Measurements from ENCODE around the gene PTGER4.

Gene PTGER4

DNA sequence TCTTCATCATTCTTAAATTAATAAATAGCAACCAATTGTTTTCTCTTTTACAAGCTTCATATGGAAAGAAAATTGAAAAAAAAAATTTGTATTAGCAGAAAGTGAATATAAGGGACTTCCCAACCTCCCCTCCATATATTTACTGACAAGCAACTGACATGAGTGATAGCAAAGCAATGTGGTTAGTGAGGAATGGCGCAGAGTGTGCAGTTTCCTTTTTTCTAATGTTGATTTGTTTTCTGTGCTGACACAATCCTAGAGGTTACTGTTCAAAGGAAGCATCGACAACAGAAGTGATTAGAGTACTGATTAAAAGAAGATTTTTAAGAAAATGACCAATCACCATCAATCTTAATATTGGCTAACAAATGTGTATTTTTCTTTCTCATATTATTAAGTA, 1.7 kb upstream of the PTGER4 start:
- DNase-seq (ENCODE audit: low spot score) = no peak
- Mint-ChIP-seq H3K27ac (peak overlapping the region; percentile 99), H3K4me1 (ENCODE audit: low read depth) (peaks cover 49% of the 10 kb centered on the region), H3K4me3 (peak overlapping the region; percentile 93), H3K9me3 (no peaks in the 10 kb centered on the region), H3K27me3 (ENCODE audit: low read depth) (no peaks in the 10 kb centered on the region), H3K36me3 (ENCODE audit: low read depth) (peaks cover 37% of the 10 kb centered on the region)

DNA sequence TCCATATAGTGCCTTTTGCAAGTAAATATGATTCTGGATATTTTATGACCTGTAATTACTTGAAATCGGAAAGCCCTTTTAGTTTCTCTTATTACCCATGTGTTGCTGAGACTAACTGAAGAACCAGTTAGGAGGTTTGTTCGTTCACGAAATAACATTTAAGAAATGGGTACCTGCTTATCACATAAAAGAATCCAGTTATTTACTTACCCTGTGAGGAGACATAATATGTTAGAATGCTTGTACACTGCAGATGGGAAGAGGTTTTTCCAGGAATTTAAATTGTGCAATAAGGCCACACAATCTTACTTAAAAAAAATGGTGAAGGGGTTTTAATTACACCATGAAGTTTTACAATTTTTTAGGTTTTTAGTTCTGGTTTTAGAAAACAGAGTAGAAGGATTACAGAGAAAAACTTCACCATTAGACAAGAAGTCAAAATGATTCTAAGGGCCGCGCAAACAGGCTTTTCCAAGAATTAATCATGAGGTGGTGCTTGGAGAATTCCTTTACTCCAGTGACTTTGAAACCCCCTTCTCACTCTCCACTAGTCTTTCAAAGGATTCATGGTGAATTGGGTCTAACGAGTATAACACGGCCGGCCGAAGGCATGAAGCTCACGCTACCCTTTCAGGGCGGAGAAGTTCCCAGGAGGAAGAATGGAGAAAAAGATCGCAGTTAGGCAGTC, 1.1 kb upstream of the PTGER4 start:
- no peaks in the 10 kb centered on the region for H3K27me3 Mint-ChIP-seq (ENCODE audit: low read depth)
- peak overlapping the region; percentile 99 for H3K27ac Mint-ChIP-seq
- DNase-seq (ENCODE audit: low spot score) = no peak
- no peaks in the 10 kb centered on the region for H3K9me3 Mint-ChIP-seq
- H3K4me3 Mint-ChIP-seq = peak overlapping the region; percentile 93
- H3K36me3 Mint-ChIP-seq (ENCODE audit: low read depth) = peaks cover 42% of the 10 kb centered on the region
- peaks cover 47% of the 10 kb centered on the region for H3K4me1 Mint-ChIP-seq (ENCODE audit: low read depth)

DNA sequence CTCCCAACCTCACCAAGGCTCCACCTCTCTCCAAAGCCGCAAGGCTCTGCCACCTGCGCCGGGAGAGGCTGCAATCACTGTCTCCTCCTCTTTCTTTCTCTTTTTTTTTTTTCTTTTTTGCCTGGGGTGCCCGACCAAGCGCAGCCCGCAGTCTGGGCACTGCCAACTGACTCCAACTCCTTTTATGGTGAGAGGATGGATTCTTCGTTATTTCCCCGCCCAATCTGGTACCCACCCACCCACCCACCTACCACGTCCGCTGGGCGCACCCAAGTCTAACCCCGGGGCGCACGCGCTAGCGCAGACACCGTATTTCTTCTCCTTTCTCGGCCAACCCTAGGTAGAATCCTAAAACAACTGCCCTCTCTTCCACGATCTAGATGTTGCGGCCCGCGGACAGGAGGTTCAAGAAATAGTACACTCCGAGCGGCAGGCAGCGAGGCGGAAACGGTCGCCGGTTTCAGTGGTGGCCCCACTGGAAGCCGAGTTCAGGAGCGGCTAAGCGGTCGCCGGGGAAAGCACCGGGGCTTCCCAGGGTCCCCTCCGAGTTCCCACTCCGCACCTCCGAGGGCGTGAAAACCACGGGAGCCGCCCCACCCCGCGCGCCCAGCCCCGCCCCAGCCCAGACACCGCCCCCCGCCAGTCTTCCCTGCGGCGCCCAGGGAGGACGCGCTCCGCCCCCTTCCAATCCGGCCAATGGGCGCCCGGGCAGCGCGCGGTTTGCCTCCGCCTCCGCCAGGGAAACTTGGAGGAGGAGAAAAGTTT, 385 bp upstream of the PTGER4 start:
- DNase-seq (ENCODE audit: low spot score) = peak; percentile 94
- H3K4me3 Mint-ChIP-seq = peak overlapping the region; percentile 93
- peaks cover 43% of the 10 kb centered on the region for H3K4me1 Mint-ChIP-seq (ENCODE audit: low read depth)
- H3K27ac Mint-ChIP-seq = peak overlapping the region; percentile 99
- no peaks in the 10 kb centered on the region for H3K9me3 Mint-ChIP-seq
- peaks cover 48% of the 10 kb centered on the region for H3K36me3 Mint-ChIP-seq (ENCODE audit: low read depth)
- no peaks in the 10 kb centered on the region for H3K27me3 Mint-ChIP-seq (ENCODE audit: low read depth)

DNA sequence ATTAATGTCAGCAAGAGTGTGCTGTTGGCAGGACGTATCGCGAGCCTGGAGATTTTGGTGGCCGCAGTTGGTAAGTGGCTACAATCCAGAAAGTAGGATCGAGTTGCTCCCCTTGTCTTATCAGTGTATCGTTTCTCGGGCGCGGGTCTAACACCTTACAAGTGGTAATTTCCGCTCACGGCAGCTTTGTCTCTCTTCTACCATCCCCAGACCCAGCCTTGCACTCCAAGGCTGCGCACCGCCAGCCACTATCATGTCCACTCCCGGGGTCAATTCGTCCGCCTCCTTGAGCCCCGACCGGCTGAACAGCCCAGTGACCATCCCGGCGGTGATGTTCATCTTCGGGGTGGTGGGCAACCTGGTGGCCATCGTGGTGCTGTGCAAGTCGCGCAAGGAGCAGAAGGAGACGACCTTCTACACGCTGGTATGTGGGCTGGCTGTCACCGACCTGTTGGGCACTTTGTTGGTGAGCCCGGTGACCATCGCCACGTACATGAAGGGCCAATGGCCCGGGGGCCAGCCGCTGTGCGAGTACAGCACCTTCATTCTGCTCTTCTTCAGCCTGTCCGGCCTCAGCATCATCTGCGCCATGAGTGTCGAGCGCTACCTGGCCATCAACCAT, 1.1 kb downstream of the PTGER4 start:
- peak; percentile 49 for DNase-seq (ENCODE audit: low spot score)
- peak overlapping the region; percentile 93 for H3K4me3 Mint-ChIP-seq
- H3K27me3 Mint-ChIP-seq (ENCODE audit: low read depth) = no peaks in the 10 kb centered on the region
- no peaks in the 10 kb centered on the region for H3K9me3 Mint-ChIP-seq
- peak overlapping the region; percentile 99 for H3K27ac Mint-ChIP-seq
- peaks cover 59% of the 10 kb centered on the region for H3K36me3 Mint-ChIP-seq (ENCODE audit: low read depth)
- H3K4me1 Mint-ChIP-seq (ENCODE audit: low read depth) = peaks cover 38% of the 10 kb centered on the region

DNA sequence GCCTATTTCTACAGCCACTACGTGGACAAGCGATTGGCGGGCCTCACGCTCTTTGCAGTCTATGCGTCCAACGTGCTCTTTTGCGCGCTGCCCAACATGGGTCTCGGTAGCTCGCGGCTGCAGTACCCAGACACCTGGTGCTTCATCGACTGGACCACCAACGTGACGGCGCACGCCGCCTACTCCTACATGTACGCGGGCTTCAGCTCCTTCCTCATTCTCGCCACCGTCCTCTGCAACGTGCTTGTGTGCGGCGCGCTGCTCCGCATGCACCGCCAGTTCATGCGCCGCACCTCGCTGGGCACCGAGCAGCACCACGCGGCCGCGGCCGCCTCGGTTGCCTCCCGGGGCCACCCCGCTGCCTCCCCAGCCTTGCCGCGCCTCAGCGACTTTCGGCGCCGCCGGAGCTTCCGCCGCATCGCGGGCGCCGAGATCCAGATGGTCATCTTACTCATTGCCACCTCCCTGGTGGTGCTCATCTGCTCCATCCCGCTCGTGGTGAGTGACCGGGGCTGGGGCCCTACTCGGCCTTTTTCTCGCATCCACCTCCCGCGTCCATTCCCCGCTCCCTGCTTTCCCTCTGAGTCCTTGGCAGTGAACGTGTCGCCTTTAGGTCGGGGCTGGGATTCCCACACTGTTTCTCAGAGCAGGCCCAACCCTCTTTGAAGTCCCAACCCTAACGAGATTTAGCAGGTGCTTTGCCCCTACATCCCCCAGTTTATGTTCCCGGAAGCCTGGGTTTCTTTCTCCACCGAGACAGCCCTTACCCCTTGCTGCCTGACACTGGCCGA, 1.8 kb downstream of the PTGER4 start:
- H3K27me3 Mint-ChIP-seq (ENCODE audit: low read depth) = no peaks in the 10 kb centered on the region
- peak overlapping the region; percentile 93 for H3K4me3 Mint-ChIP-seq
- peak overlapping the region; percentile 99 for H3K27ac Mint-ChIP-seq
- peaks cover 65% of the 10 kb centered on the region for H3K36me3 Mint-ChIP-seq (ENCODE audit: low read depth)
- DNase-seq (ENCODE audit: low spot score) = peak; percentile 36
- H3K9me3 Mint-ChIP-seq = no peaks in the 10 kb centered on the region
- peaks cover 37% of the 10 kb centered on the region for H3K4me1 Mint-ChIP-seq (ENCODE audit: low read depth)

DNA sequence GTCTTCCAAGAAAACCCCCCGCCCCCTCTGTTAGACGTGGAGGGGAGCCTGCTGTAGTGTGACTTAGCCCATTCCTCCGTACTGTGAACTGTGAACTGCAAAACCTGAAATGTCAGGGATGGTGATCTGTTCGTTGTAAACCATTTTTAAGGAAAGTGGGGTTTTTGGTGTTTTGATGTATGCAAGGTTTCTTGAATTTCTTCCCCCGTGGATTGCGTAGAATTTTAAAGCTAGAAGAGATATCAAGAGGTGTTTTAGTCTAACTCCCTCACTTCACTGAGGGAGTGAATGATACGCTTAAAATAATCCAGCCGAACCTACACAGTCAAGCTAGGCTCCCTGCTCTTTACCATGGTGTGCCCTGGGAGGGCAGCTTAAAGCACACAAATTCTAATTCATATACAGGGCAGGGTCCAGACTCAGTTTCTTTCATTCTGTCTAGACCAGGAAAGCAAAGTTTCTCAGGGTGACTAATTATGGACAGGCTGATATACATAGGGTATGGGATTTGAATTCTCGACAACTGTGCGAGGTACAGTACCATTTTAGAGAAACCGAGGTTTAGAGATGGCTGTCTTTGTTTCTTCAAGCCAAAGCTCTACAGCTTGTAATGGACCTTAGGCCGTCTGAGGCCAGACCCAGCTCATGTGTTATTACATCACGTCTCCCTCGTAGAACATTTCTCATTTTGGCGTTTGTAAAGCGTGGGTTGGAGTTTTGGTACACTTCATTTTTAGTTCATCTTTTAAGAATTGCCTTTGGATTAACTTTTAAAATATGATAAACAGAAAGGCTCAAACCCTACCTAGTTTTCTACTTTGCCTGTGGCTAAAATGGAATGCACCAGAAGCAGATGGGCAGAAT, 2.7 kb downstream of the PTGER4 start:
- H3K27me3 Mint-ChIP-seq (ENCODE audit: low read depth) = no peaks in the 10 kb centered on the region
- H3K4me1 Mint-ChIP-seq (ENCODE audit: low read depth) = peaks cover 35% of the 10 kb centered on the region
- peak overlapping the region; percentile 93 for H3K27ac Mint-ChIP-seq
- peaks cover 69% of the 10 kb centered on the region for H3K36me3 Mint-ChIP-seq (ENCODE audit: low read depth)
- H3K9me3 Mint-ChIP-seq = no peaks in the 10 kb centered on the region
- DNase-seq (ENCODE audit: low spot score) = no peak
- H3K4me3 Mint-ChIP-seq = peak overlapping the region; percentile 93

DNA sequence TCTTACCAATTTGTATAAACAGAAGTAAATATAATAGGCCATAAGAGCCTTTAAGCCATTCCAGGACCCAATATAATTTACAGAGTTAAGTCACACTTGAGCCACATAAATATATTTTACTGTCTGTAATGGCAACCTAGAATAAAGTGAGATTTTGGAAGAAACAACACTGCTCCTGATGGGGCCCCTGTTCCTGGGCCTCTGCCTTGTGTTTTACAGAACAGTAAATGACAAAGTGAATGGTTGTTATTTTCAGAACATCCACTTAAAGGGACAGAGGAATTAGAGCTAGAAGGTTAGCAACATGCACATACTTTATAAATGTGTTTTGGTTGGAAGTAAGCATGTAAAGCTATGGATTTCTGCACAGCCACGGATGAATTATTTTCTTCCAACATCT, 3.6 kb downstream of the PTGER4 start:
- Mint-ChIP-seq H3K9me3 (no peaks in the 10 kb centered on the region), H3K36me3 (ENCODE audit: low read depth) (peaks cover 78% of the 10 kb centered on the region), H3K27ac (peak overlapping the region; percentile 93), H3K27me3 (ENCODE audit: low read depth) (no peaks in the 10 kb centered on the region), H3K4me3 (peak overlapping the region; percentile 93), H3K4me1 (ENCODE audit: low read depth) (peaks cover 38% of the 10 kb centered on the region)
- DNase-seq (ENCODE audit: low spot score) = no peak

DNA sequence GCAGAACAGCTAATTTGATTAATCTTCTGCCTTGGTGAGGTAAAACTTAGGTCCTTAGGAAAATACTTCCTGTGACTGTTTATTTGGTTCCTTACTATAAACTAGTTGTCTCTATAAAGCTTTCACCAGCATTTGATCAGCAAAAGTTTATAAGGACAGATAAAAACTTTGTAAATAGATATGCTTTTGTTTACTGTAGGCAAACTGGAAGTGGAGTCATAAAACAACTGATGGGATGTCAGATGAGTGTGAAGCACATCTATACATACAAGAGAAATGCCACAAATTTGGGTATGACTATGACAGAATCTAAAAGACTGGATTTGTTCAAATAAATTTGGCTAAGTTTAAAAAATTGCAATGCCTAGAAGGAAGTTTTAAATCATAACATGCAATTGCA, 5.5 kb downstream of the PTGER4 start:
- Mint-ChIP-seq H3K27me3 (ENCODE audit: low read depth) (no peaks in the 10 kb centered on the region), H3K9me3 (no peaks in the 10 kb centered on the region), H3K4me1 (ENCODE audit: low read depth) (peaks cover 48% of the 10 kb centered on the region), H3K27ac (peak overlapping the region; percentile 60), H3K36me3 (ENCODE audit: low read depth) (peaks cover 93% of the 10 kb centered on the region), H3K4me3 (peak overlapping the region; percentile 93)
- DNase-seq (ENCODE audit: low spot score) = no peak

DNA sequence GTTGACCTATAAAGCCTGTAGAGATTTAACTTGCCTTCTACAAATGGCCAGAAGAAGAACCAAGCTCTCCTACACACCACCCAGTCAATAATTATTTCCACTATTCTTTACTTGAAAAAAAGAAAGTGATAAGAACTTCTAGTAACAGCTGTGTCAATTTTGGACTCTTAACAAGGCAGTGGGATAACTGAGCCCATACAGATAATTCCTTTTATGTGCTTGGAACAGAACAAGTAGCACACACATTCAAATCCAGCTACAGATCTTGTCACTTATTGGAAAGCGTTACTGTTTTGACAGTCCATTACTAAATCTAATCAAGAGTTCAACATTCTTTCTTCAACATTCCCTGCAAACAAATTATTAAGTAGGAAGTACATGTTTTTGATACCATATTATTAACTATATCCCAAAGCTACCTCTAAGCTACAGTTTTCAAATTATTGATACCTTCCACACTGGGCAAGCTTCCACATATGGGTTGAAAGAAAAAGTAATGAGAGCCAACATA, 6.3 kb downstream of the PTGER4 start:
- Mint-ChIP-seq H3K4me3 (peak overlapping the region; percentile 93), H3K9me3 (no peaks in the 10 kb centered on the region), H3K4me1 (ENCODE audit: low read depth) (peaks cover 53% of the 10 kb centered on the region), H3K27ac (peak overlapping the region; percentile 60), H3K36me3 (ENCODE audit: low read depth) (peaks cover 92% of the 10 kb centered on the region), H3K27me3 (ENCODE audit: low read depth) (no peaks in the 10 kb centered on the region)
- DNase-seq (ENCODE audit: low spot score) = no peak

DNA sequence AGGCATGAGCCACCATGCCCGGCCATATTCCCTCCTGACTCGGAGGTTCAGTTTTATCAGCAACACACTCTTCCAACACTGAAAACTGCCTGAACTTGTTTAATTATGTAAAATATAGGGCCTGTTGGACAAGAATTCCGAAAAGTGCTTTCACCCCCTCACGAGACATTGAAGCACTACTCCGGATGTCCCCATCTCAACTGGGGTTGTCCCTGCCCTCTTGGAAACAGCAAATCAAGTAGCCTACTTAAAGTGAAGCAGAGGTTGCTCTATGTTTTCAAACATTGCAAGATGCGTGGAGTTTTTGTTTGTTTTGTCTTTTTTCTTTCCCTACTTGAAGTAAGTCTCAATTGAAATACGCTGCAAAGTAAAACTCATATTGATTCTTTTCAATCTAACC, 7.6 kb downstream of the PTGER4 start:
- H3K27me3 Mint-ChIP-seq (ENCODE audit: low read depth) = no peaks in the 10 kb centered on the region
- no peak for DNase-seq (ENCODE audit: low spot score)
- peak overlapping the region; percentile 78 for H3K27ac Mint-ChIP-seq
- peak overlapping the region; percentile 93 for H3K4me3 Mint-ChIP-seq
- peaks cover 92% of the 10 kb centered on the region for H3K36me3 Mint-ChIP-seq (ENCODE audit: low read depth)
- H3K4me1 Mint-ChIP-seq (ENCODE audit: low read depth) = peaks cover 53% of the 10 kb centered on the region
- no peaks in the 10 kb centered on the region for H3K9me3 Mint-ChIP-seq

DNA sequence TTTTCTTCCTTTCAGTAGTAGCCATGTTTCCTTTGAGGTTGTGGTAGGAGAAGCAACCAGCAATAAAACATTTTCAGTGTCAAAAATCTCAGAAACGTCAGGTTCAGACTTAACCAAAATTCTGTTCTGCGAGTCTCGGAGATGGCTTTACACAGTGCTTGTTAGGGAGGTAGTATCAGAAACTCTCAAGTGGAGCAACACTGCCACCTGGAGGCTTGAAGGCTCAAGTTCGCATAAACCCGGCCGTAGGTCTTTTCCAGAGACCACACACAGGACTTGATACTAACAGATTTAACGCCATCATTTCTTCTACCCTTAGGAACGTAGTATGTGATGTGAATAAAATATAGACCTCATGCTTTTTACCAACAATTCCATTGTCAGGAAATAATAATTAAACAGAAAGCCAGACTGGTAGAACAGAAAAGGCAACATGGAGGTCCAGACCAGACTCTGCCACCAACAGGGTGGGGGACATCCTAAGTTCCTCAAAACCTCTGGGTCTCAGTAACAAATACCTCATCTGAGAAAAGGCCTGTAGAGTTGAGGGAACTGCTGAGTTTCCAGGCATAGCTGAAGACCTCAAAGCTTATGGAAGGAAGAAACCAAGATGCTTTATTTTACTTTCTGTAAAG, 8.5 kb downstream of the PTGER4 start:
- peak; percentile 79 for DNase-seq (ENCODE audit: low spot score)
- H3K4me1 Mint-ChIP-seq (ENCODE audit: low read depth) = peaks cover 53% of the 10 kb centered on the region
- H3K4me3 Mint-ChIP-seq = peak overlapping the region; percentile 93
- no peaks in the 10 kb centered on the region for H3K27me3 Mint-ChIP-seq (ENCODE audit: low read depth)
- H3K27ac Mint-ChIP-seq = peak overlapping the region; percentile 46
- H3K9me3 Mint-ChIP-seq = no peaks in the 10 kb centered on the region
- H3K36me3 Mint-ChIP-seq (ENCODE audit: low read depth) = peaks cover 88% of the 10 kb centered on the region

DNA sequence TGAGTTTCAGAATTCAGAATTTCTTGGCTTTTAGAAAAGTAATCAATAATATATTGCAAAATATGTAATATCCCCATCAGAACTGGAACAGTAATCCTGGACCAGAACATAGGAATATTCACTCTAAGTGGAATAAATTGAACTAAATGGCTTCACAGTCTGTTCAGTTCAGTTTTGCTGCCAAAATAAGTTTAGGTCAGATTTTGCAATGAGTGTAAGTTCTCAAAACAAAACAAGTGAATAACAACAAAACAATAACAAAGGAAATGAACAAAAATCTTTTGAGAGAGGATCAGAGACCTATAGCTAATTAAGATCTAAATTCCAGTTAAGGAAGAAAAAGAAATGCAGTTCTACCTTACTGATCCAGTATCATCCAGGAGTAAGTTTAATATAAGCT, 9.3 kb downstream of the PTGER4 start:
- H3K27me3 Mint-ChIP-seq (ENCODE audit: low read depth) = no peaks in the 10 kb centered on the region
- peak overlapping the region; percentile 72 for H3K27ac Mint-ChIP-seq
- no peaks in the 10 kb centered on the region for H3K9me3 Mint-ChIP-seq
- peaks cover 85% of the 10 kb centered on the region for H3K36me3 Mint-ChIP-seq (ENCODE audit: low read depth)
- peaks cover 50% of the 10 kb centered on the region for H3K4me1 Mint-ChIP-seq (ENCODE audit: low read depth)
- H3K4me3 Mint-ChIP-seq = peak overlapping the region; percentile 93
- DNase-seq (ENCODE audit: low spot score) = no peak
